ENCODE data around the gene CORO6. TPM values are rescaled to one million over a fixed set of nuclear protein-coding genes. Genes with fewer than 3 reads are reported as not detected.
A peak's percentile ranks its signal among the peaks of the same experiment; 100 is the strongest.

Gene CORO6
- total and polyA plus RNA-seq, 8 donors = 1.1 to 53.1 (median 14.2) TPM

DNA sequence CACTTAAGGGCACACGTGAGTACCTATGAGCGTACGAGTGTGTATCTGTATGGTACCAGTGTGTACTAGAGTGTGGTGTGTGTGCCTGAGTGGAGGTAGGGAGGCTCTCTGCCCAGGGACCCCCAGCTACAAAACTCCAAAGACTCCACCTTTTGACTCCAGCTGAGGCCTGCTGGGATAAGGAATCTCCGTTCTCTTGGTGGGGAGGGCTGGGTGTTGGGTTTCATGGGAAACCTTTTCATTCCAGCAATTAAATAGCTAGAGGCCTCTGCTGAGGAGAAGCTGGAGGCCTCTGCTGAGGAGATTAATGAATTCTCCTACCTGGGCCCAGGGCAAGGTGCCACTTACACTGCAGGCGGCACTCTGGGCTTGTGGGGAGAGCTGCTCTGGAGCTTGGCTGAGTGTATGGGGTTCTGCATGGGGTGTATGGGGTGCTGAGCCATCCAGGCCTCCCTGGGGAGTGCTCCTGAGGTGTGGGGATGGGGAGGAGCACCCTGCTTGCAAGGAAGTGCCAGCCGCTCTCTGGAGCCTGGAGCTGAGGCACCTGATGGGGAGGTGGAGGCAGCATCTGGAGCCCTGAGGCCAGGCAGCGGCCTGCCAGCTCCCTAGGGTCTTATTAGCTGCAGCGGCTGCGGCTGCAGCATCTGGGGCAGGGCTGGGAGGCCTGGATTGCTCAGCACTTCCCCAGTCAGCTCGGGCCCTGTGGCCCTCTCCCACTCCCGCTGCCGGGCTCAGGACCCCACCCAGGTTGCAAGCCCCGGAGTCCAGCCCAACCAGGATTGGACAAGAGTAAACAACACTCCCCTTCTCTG lies 25.1 kb downstream of the CORO6 start:
- no peaks in the 10 kb centered on the region for H3K9me3 ChIP-seq
- DNase-seq = peak in 1 of 2 donors; percentile 27
- 60 to 74% (median 67%) methylated on average over 7 to 13 of the region's 13 CpGs for WGBS, 5 donors

GRCh38 chr17:29596811-29597210 lies 25.9 kb downstream of the CORO6 start:
- whole genome bisulfite sequencing, 5 donors = 73 to 87% (median 80%) methylated on average over 6 to 9 of the region's 9 CpGs
- Histone ChIP-seq H3K4me1 (peaks cover 17 to 33% (median 24%) of the 10 kb centered on the region in 4 donors), H3K27me3 (peaks cover 0 to 9% (median 0%) of the 10 kb centered on the region in 3 donors), H3K36me3 (no peaks in the 10 kb centered on the region), H3K27ac (no peak overlapping the region), H3K9me3 (no peaks in the 10 kb centered on the region), H3K4me3 (no peak overlapping the region)
- intact Hi-C loops (cut with DNase I; ENCODE audit: low total_unique reads) = no loop called here
- TF ChIP-seq POLR2AphosphoS5 (IDR thresholded peaks at IDR 0.05) = no peak
- no peak for TF ChIP-seq POLR2A (IDR thresholded peaks at IDR 0.05)
- TF ChIP-seq, protein P1, sequence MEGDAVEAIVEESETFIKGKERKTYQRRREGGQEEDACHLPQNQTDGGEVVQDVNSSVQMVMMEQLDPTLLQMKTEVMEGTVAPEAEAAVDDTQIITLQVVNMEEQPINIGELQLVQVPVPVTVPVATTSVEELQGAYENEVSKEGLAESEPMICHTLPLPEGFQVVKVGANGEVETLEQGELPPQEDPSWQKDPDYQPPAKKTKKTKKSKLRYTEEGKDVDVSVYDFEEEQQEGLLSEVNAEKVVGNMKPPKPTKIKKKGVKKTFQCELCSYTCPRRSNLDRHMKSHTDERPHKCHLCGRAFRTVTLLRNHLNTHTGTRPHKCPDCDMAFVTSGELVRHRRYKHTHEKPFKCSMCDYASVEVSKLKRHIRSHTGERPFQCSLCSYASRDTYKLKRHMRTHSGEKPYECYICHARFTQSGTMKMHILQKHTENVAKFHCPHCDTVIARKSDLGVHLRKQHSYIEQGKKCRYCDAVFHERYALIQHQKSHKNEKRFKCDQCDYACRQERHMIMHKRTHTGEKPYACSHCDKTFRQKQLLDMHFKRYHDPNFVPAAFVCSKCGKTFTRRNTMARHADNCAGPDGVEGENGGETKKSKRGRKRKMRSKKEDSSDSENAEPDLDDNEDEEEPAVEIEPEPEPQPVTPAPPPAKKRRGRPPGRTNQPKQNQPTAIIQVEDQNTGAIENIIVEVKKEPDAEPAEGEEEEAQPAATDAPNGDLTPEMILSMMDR (IDR thresholded peaks at IDR 0.05) = no peak
- TF ChIP-seq EP300 (IDR thresholded peaks at IDR 0.05) = no peak
- DNase-seq = peak in 1 of 2 donors; percentile 35

More for the DNA sequence above, 25.1 kb downstream of the CORO6 start:
- Histone ChIP-seq H3K27ac (no peak overlapping the region), H3K4me3 (no peak overlapping the region), H3K27me3 (peaks cover 0 to 9% (median 0%) of the 10 kb centered on the region in 3 donors), H3K4me1 (peaks cover 9 to 25% (median 17%) of the 10 kb centered on the region in 4 donors), H3K36me3 (no peaks in the 10 kb centered on the region)
- intact Hi-C loops (cut with DNase I; ENCODE audit: low total_unique reads) = no loop called here
- TF ChIP-seq POLR2AphosphoS5 (IDR thresholded peaks at IDR 0.05) (no peak), POLR2A (IDR thresholded peaks at IDR 0.05) (no peak)
- TF ChIP-seq, protein P1 (IDR thresholded peaks at IDR 0.05) = no peak

- TF ChIP-seq POLR2A (IDR thresholded peaks at IDR 0.05) = no peak
- TF ChIP-seq, protein P1 (IDR thresholded peaks at IDR 0.05) = no peak
- no peak for TF ChIP-seq EP300 (IDR thresholded peaks at IDR 0.05)
- no peak for TF ChIP-seq POLR2AphosphoS5 (IDR thresholded peaks at IDR 0.05)
- Histone ChIP-seq H3K27ac (no peak overlapping the region), H3K4me3 (no peak overlapping the region), H3K9me3 (no peaks in the 10 kb centered on the region), H3K27me3 (peaks cover 0 to 9% (median 0%) of the 10 kb centered on the region in 3 donors), H3K4me1 (peaks cover 23 to 39% (median 31%) of the 10 kb centered on the region in 4 donors), H3K36me3 (no peaks in the 10 kb centered on the region)
- DNase-seq = peak in 1 of 2 donors; percentile 4
- 83 to 90% (median 88%) methylated on average over 10 to 12 of the region's 12 CpGs for WGBS, 5 donors
- intact Hi-C loops (cut with DNase I; ENCODE audit: low total_unique reads) = no loop called here
These were observed 26.6 kb downstream of the CORO6 start for GRCh38 chr17:29595943-29596774.
